Skeletal muscle cell (primary cell): Measurements from ENCODE around the gene CA10.
A peak's percentile ranks its signal among the peaks of the same experiment; 100 is the strongest.

Source experiments
- DNase-seq: peaks from one replicate; pipeline ENCODE4 v3.0.0-alpha.2; 2010; ENCODE audit warnings: low read depth
- H3K4me3 ChIP-seq: 2 replicates; pipeline ENCODE4 v1.5.1; 2011; ENCODE audit warnings: low read depth, mild to moderate bottlenecking, control low read depth, low read length, moderate library complexity

CA10 gene

GRCh38 chr17:52148288-52148968 lies 10.1 kb downstream of the CA10 start:
- no peak overlapping the region for H3K4me3 ChIP-seq
- no peak for DNase-seq

DNA sequence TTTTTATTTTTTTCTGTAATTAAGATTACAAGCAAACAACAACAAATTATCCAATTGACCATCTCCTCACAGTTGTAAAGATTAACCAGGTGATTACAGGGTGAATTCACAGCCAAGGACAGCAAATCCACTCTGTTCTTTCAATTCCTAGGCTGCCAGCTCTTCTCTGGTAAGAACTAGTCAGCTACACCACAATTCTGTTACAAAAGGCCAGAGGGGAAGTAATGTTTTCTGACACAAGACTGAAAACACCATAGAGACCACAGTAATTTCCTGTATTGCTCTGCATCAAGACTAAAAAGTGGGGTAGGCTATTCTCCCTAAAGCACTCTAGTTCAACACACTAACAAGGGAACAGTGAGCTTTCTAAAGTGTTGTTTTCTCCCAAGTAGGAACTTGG lies 10.6 kb downstream of the CA10 start:
- no peak for DNase-seq

GRCh38 chr17:52147431-52147830 lies 11.1 kb downstream of the CA10 start:
- DNase-seq: no peak

More for the DNA sequence above, 10.6 kb downstream of the CA10 start:
- H3K4me3 ChIP-seq: no peak overlapping the region

DNA sequence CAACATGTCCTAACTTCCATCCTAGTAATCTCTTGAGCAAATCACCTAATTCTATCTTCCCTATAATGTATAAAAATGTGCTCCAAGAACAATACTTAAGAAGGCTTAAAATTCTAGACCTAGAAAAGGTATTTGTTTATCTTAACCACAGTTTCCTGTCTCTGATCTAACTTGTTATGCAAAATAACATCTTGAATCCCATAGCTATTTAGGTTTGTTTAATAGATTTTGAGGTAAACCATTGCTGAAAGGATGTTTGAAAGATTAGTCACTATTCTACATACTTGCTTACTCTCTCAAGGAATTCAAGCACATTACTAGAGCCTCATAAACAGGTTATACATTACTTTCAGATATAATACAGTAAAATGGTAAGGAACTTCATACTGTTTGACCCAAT lies 13.0 kb downstream of the CA10 start:
- DNase-seq: no peak
- no peak overlapping the region for H3K4me3 ChIP-seq

More at GRCh38 chr17:52147431-52147830, 11.1 kb downstream of the CA10 start:
- no peak overlapping the region for H3K4me3 ChIP-seq

GRCh38 chr17:52143542-52143941 lies 15.0 kb downstream of the CA10 start:
- H3K4me3 ChIP-seq: no peak overlapping the region
- no peak for DNase-seq

DNA sequence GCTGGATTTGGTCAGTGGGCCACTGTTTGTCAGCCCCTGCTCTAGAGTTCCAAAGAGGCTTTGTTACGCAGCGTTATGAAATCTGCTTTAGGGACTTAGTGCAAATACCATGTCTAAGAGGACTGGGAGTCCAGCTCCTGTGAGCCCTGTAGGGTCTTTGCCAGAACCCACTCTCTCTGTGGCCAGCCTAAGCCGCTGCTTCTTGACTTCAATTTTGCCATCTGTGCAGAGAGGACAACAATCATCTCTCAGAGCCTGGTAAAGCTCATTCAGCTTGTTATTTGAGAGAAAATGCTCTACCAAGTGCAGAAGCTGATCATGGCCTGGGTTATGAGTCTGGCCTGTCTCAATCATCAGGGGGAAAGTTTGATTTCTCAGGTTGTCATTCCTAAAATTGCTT lies 17.9 kb downstream of the CA10 start:
- no peak overlapping the region for H3K4me3 ChIP-seq
- DNase-seq: no peak

GRCh38 chr17:52138752-52139151 lies 19.8 kb downstream of the CA10 start:
- H3K4me3 ChIP-seq: no peak overlapping the region
- DNase-seq: no peak

DNA sequence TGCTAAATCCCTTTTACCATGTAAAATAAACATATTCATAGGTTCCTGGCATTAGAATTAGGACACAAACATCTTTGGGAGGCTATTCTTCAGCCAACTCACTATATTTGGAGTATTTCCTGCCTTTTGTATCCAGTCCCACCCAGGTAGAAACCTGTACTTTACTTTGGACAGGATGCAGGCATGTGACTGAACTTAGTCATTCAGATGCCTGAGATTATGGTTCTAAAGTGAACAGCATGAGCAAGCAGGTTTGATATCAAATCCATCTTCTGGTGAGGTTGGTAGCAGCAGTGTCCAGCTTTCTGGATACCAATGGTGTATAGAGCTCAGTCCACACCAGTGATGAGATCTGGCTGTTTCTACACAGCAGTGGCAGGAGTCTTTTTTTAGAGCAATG lies 20.2 kb downstream of the CA10 start:
- no peak for DNase-seq
- no peak overlapping the region for H3K4me3 ChIP-seq

GRCh38 chr17:52136166-52136565 lies 22.3 kb downstream of the CA10 start:
- H3K4me3 ChIP-seq: no peak overlapping the region
- DNase-seq: no peak

- no peak for DNase-seq
- H3K4me3 ChIP-seq: no peak overlapping the region
Measured at GRCh38 chr17:52134641-52135040, 23.9 kb downstream of the CA10 start.

DNA sequence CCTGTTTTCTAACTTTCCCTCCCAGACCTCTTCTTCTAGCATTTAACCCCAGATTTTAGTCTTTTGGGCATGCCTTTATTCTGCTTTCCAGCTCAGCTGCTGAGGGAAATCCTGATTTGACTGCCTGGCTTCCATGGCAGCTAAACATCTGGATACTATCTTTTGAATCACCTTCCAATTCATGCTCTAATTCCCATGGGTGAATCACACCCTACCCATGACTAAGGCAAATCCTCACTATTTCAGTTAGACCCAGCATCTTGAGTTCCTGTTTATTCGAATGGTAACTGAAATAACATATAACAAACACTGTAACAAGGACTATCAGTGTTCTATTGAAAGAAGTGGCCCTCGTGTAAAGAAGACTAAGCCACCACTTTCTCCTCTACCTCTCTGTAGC lies 29.8 kb downstream of the CA10 start:
- no peak for DNase-seq
- no peak overlapping the region for H3K4me3 ChIP-seq

DNA sequence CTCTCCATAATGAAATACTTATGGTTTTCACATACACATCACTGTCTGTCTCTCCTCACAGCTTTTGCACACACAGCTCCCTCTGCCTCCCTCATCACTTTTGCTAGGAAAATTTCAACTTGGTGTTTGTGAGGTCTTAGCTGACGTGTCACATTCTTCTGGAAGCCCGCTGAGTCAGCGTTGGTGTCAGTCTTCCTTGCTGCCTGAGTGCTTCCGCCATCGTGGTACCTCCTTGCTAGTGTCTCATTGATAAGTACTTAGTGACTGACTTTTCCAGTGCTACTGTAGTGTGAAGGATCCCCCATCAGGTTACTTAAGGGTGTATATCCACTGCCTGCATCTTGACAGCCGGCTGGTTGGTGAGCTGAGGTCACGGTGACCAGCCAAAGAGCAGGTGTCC lies 33.5 kb downstream of the CA10 start:
- H3K4me3 ChIP-seq: no peak overlapping the region
- DNase-seq: no peak

GRCh38 chr17:52124561-52124960 lies 34.0 kb downstream of the CA10 start:
- DNase-seq: no peak
- no peak overlapping the region for H3K4me3 ChIP-seq

DNA sequence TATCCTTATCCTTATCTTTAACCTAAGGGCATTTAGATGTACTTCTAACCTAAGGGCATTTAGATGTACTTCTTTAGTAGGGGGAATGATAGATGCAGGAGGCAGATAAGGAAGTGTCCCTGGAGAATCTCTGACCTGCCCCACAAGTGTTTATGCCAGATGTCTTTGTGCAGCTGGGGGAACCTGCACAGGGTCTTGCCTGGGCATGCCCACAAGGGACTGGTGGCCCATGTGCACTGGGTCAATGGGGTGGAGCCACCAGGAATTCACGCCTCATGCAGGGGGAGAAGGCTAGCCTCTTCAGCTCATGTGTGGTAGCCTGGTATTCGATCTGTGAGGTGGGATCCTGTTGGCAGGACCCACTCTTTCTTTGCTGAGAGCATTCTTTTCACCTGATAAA lies 38.0 kb downstream of the CA10 start:
- no peak for DNase-seq
- no peak overlapping the region for H3K4me3 ChIP-seq

DNA sequence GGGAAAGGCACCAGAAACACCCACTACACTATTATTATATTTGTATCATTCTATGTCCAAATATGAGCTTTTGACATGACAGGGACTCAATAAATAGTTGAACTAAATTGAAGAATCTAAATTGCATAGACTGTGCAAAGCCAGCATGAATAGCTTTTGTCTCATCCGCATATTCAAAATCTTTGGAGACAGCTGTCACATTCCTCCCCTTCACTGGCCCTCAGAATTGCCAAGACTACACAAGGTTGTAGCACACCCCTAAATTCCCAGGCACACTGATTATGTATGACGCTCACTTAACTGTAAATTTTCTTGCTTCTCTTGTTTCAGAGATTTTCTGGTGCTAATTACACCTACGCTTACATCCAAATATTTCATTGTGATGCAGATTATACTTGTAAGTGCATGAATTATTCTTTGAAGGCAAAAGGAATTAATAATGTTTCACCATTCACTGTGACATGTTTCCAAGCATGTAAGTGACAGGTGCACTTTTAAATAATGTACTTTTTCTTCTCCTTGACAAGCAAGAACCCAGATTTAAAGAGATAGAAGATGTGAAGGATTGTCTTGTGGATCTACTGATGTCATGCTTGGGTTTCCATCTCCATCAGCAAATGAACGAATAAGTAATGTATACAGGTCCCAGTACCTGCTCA lies 47.5 kb downstream of the CA10 start:
- DNase-seq: no peak
- H3K4me3 ChIP-seq: no peak overlapping the region

DNA sequence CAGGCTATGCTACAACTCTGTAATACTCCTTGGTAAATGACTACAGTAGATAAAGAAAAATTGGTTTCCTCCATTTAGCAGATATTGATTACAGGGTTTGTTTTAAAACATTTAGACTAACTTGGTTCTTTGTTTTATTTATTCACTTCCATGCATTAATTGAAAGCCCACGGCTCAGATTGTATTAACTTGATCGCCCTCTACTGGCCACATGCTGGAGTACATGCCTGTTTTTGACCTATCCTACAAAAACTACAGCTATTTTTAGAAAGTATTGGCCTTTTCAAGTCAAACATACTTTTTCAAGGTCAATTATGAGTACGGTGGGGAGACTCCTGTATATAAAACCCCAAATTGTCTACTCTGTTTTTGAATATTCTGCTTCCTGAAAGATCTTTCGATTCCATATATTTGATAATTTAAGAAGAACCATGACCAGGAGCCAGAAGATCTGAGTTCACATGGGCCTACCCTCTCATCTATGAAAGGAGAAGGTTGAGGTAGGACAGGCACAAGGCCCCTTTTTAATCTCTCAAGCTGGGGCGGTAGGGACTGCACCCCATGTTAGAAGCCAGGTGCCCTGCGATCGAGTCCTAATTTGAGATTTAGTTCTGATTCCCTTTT lies 51.8 kb downstream of the CA10 start:
- DNase-seq: peak; percentile 0
- H3K4me3 ChIP-seq: no peak overlapping the region

GRCh38 chr17:52106072-52106471 lies 52.4 kb downstream of the CA10 start:
- no peak for DNase-seq
- no peak overlapping the region for H3K4me3 ChIP-seq

- DNase-seq: no peak
- no peak overlapping the region for H3K4me3 ChIP-seq
Measured at GRCh38 chr17:52105591-52105990, 52.9 kb downstream of the CA10 start.

- no peak overlapping the region for H3K4me3 ChIP-seq
- no peak for DNase-seq
Measured at GRCh38 chr17:52096056-52096455, 62.5 kb downstream of the CA10 start.

DNA sequence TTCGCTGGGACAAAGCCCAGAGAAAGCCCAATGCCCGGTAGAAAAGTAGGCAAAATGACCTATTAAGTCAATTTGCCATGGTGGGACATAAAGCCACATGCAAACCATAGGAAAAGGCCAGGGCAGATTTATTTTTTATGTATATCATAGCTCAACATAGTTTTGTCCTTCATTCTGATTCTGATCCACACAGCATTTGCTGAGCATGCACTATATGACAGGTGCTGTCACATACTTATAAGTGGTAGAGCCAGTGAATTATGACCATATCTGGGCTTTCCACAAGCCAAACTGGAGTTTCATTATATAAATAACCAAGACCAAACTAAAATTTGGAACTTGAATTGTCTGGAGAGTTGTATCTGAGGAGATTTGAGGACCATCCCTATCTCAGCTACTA lies 74.3 kb downstream of the CA10 start:
- H3K4me3 ChIP-seq: no peak overlapping the region
- DNase-seq: no peak

- DNase-seq: no peak
- H3K4me3 ChIP-seq: no peak overlapping the region
Measured at GRCh38 chr17:52079496-52079895, 79.0 kb downstream of the CA10 start.
